ENCODE data around the gene BMAL1. TPM values are rescaled to one million over a fixed set of nuclear protein-coding genes. Genes with fewer than 3 reads are reported as not detected.

BMAL1 gene
- total RNA-seq, 4 donors from 2014 or later = 21.4 to 39.5 (median 22.3) TPM

DNA sequence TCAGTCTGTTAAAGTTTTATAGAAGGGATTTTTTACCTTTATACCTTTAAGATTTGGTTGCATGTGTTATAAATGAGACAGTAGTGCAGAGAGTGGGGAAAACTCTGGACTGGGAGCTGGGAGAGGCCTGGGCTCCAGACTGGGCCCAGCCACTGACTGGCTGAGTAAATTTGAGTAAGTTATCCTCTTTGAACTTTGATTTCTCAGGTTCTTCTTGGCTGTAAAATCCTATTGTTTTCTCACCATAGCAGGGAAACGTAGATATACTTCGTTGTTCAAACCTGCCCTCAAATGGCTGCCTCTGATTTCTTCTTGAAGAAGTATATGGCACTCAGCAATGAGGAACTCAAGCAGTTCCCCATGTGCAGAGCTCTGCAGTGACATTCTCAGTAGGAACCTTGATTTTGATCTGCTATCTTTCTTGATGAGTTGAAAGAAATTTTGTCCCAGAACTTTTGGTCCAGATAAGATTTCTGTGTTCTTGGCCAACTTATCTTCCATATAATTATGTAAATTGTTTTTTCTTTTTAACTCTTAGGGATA is 8.8 kb downstream of the BMAL1 start:
- TF ChIP-seq CTCF (IDR thresholded peaks at IDR 0.05) = no peak
- TF ChIP-seq POLR2A (IDR thresholded peaks at IDR 0.05) = no peak
- no peak overlapping the region for H3K4me3 ChIP-seq
- no peaks in the 10 kb centered on the region for H3K9me3 ChIP-seq
- no peaks in the 10 kb centered on the region for H3K27me3 ChIP-seq
- no peaks in the 10 kb centered on the region for H3K36me3 ChIP-seq
- WGBS, 2 donors = 29 to 38% methylated on average over 2 of the region's 2 CpGs
- peaks cover 0 to 35% (median 3%) of the 10 kb centered on the region in 3 donors for H3K4me1 ChIP-seq
- DNase-seq = no peak
- intact Hi-C loops (cut with DNase I) = no loop called here
- no peak overlapping the region for H3K27ac ChIP-seq

GRCh38 chr11:13287036-13287435 is 9.4 kb downstream of the BMAL1 start:
- Histone ChIP-seq H3K27me3 (no peaks in the 10 kb centered on the region), H3K4me3 (no peak overlapping the region), H3K36me3 (no peaks in the 10 kb centered on the region), H3K9me3 (no peaks in the 10 kb centered on the region), H3K27ac (no peak overlapping the region), H3K4me1 (peaks cover 0 to 29% (median 3%) of the 10 kb centered on the region in 3 donors)
- no peak for TF ChIP-seq POLR2A (IDR thresholded peaks at IDR 0.05)
- no peak for TF ChIP-seq CTCF (IDR thresholded peaks at IDR 0.05)
- DNase-seq = no peak
- 83 to 89% methylated on average over 3 of the region's 3 CpGs for WGBS, 2 donors
- intact Hi-C loops (cut with DNase I) = no loop called here

GRCh38 chr11:13287681-13288080 is 10.1 kb downstream of the BMAL1 start:
- H3K4me1 ChIP-seq = peaks cover 0 to 26% (median 3%) of the 10 kb centered on the region in 3 donors
- no peak overlapping the region for H3K4me3 ChIP-seq
- H3K27ac ChIP-seq = no peak overlapping the region
- intact Hi-C loops (cut with DNase I) = no loop called here
- DNase-seq = no peak
- TF ChIP-seq POLR2A (IDR thresholded peaks at IDR 0.05) (no peak), CTCF (IDR thresholded peaks at IDR 0.05) (no peak)
- H3K27me3 ChIP-seq = no peaks in the 10 kb centered on the region
- no peaks in the 10 kb centered on the region for H3K36me3 ChIP-seq
- 76 to 86% methylated on average over 1 of the region's 1 CpG for WGBS, 2 donors
- no peaks in the 10 kb centered on the region for H3K9me3 ChIP-seq

DNA sequence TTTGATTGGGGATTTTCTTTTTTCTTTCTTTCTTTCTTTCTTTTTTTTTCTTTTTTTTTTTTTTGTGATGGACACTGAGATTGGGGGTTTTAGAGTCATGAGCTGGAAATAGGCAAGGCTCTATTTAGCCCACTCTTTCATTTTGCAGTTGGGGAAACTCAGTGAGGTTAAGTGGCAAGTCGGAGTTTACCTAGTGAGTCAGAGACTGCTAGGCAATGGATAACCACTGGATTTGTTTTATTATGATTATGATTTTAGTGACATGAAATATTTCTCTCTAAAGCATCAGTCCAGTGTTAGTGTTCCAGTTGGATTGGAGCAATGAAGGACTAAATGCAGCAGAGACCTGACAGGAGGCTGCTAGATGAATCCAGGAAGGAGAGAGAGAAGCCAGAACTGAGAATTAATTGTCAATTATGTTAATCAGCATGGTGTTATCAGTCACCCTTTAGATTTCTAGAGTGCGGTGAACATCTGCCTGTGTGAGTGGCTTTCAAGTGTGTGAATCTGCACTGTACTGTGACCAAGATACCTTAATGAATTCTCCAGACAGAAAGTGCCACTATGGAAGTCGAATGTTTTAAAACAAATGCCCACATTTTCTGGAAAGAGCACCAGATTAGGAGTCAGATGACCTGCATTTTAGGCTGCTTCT is 10.9 kb downstream of the BMAL1 start:
- 60 to 74% methylated on average over 3 of the region's 3 CpGs for WGBS, 2 donors
- Histone ChIP-seq H3K27me3 (no peaks in the 10 kb centered on the region), H3K9me3 (no peaks in the 10 kb centered on the region), H3K27ac (no peak overlapping the region), H3K4me3 (no peak overlapping the region), H3K36me3 (no peaks in the 10 kb centered on the region), H3K4me1 (peaks cover 0 to 18% (median 3%) of the 10 kb centered on the region in 3 donors)
- no peak for DNase-seq
- intact Hi-C loops (cut with DNase I) = no loop called here
- TF ChIP-seq CTCF (IDR thresholded peaks at IDR 0.05) (no peak), POLR2A (IDR thresholded peaks at IDR 0.05) (no peak)

- no peak for DNase-seq
- Histone ChIP-seq H3K27me3 (no peaks in the 10 kb centered on the region), H3K4me3 (no peak overlapping the region), H3K27ac (no peak overlapping the region), H3K9me3 (no peaks in the 10 kb centered on the region), H3K4me1 (peaks cover 0 to 16% (median 3%) of the 10 kb centered on the region in 3 donors), H3K36me3 (no peaks in the 10 kb centered on the region)
- TF ChIP-seq POLR2A (IDR thresholded peaks at IDR 0.05) = no peak
- TF ChIP-seq CTCF (IDR thresholded peaks at IDR 0.05) = no peak
- 60 to 100% methylated on average over 1 of the region's 1 CpG for WGBS, 2 donors
- intact Hi-C loops (cut with DNase I) = no loop called here
Observed at GRCh38 chr11:13289081-13289480, 11.5 kb downstream of the BMAL1 start.
